B cell (primary cell): ENCODE measurements around the gene CDC45. TPM values are rescaled to one million over a fixed set of nuclear protein-coding genes. Genes with fewer than 3 reads are reported as not detected.

Source experiments
- ATAC-seq: fragments of 200-7000 bp; cut with Tn5 transposase; one replicate; pipeline ENCODE4 v1.10.0; 2021; ENCODE audit warnings: low read depth, mild to moderate bottlenecking, moderate number of reproducible peaks, moderate library complexity
- CTCF ChIA-PET: fragments of 350-600 bp; sonication (Branson Sonifier 250); formaldehyde crosslinking; loops from one replicate; lab custom pipeline; 2021; ENCODE audit warnings: antibody characterized with exemption, inconsistent platforms; lab: Charles Lee
- POLR2A ChIA-PET: fragments of 350-600 bp; sonication (Branson Sonifier 250); formaldehyde crosslinking; loops from one replicate; lab custom pipeline; 2021; ENCODE audit warnings: antibody characterized with exemption; lab: Charles Lee
- DNase-seq: peaks from one replicate; pipeline ENCODE4 v3.0.0; 2013
- H2AFZ ChIP-seq: 2 replicates; pipeline ENCODE4 v1.6.1; 2012; ENCODE audit warnings: mild to moderate bottlenecking, low read depth, low read length; ENCODE audit not compliant: insufficient read depth, poor library complexity, severe bottlenecking
- H3K27ac ChIP-seq, 2 donors: 1 replicate in 1 of 2; 2 replicates in 1 of 2; pipeline ENCODE4 v1.5.1; 2012 to 2013; ENCODE audit warnings: low read length in 2 of 2, mild to moderate bottlenecking in 2 of 2, moderate library complexity in 1 of 2
- H3K27me3 ChIP-seq, 4 experiments: fragments of 200-600 bp in 1 of 4; sonication (generic) in 1 of 4; replicated peaks in 1 of 4; 1 replicate in 2 of 4; 2 replicates in 2 of 4; pipeline versions ENCODE4 v1.6.1 to v1.7.0; 2013 to 2016; ENCODE audit warnings: low read length in 3 of 4, mild to moderate bottlenecking in 2 of 4, mixed read lengths in 1 of 4, moderate library complexity in 1 of 4; ENCODE audit not compliant: insufficient read depth in 4 of 4, control insufficient read depth in 3 of 4; ENCODE audit errors: control extremely low read depth in 1 of 4
- H3K36me3 ChIP-seq, 2 experiments: replicated peaks in 1 of 2; 1 replicate in 1 of 2; 2 replicates in 1 of 2; pipeline versions ENCODE4 v1.6.1 to v1.7.1; 2013; ENCODE audit warnings: low read length in 1 of 2; ENCODE audit not compliant: insufficient read depth in 2 of 2, control insufficient read depth in 1 of 2; ENCODE audit errors: control extremely low read depth in 1 of 2, extremely low read depth in 1 of 2
- H3K4me1 ChIP-seq, 2 donors: fragments of 200-600 bp in 1 of 2; sonication (generic) in 1 of 2; 1 replicate in 1 of 2; 2 replicates in 1 of 2; pipeline versions ENCODE4 v1.5.1 to v1.6.1; 2013 to 2017; ENCODE audit warnings: low read length in 2 of 2; ENCODE audit not compliant: control insufficient read depth in 2 of 2, insufficient read depth in 2 of 2
- H3K4me2 ChIP-seq: replicated peaks from 2 replicates; pipeline ENCODE3; 2012; ENCODE audit warnings: mild to moderate bottlenecking, low read depth, low read length; ENCODE audit not compliant: poor library complexity, severe bottlenecking
- H3K4me3 ChIP-seq, 5 experiments: fragments of 200-600 bp in 1 of 5; sonication (generic) in 1 of 5; 1 replicate in 3 of 5; 2 replicates in 2 of 5; pipeline versions ENCODE4 v1.5.1 to v1.7.0; 2011 to 2016; ENCODE audit warnings: low read length in 4 of 5, mild to moderate bottlenecking in 4 of 5, low read depth in 2 of 5, control low read depth in 1 of 5, moderate library complexity in 1 of 5; ENCODE audit not compliant: insufficient read depth in 1 of 5; ENCODE audit errors: control extremely low read depth in 1 of 5, extremely low read depth in 1 of 5
- H3K79me2 ChIP-seq: fragments of 200-600 bp; sonication (generic); one replicate; pipeline ENCODE4 v1.6.0; 2016; ENCODE audit warnings: low read length; ENCODE audit not compliant: control insufficient read depth, insufficient read depth
- H3K9ac ChIP-seq: fragments of 200-600 bp; sonication (generic); 2 replicates; pipeline ENCODE4 v1.6.1; 2017; ENCODE audit warnings: mild to moderate bottlenecking, low read length, moderate library complexity
- H3K9me3 ChIP-seq, 3 donors: one replicate each; pipeline versions ENCODE4 v1.6.1 to v1.7.1; 2013; ENCODE audit warnings: low read length in 2 of 3; ENCODE audit not compliant: control insufficient read depth in 2 of 3, insufficient read depth in 1 of 3; ENCODE audit errors: control extremely low read depth in 1 of 3
- H4K20me1 ChIP-seq: 2 replicates; pipeline ENCODE4 v1.6.0; 2012; ENCODE audit warnings: mild to moderate bottlenecking, low read length; ENCODE audit not compliant: insufficient read depth, control insufficient read depth, poor library complexity, severe bottlenecking
- H3K27ac Mint-ChIP-seq: one replicate; pipeline ENCODE4 v1.8.0; 2021; ENCODE audit warnings: mixed read lengths
- H3K27me3 Mint-ChIP-seq: one replicate; pipeline ENCODE4 v1.8.0; 2021; ENCODE audit warnings: mixed read lengths
- H3K4me1 Mint-ChIP-seq: one replicate; pipeline ENCODE4 v1.8.0; 2021; ENCODE audit warnings: mixed read lengths
- H3K4me3 Mint-ChIP-seq: one replicate; pipeline ENCODE4 v1.8.0; 2021; ENCODE audit warnings: mixed read lengths
- H3K9me3 Mint-ChIP-seq: one replicate; pipeline ENCODE4 v1.8.0; 2022; ENCODE audit warnings: mixed read lengths; ENCODE audit not compliant: insufficient read depth
- CTCF ChIP-seq: fragments of 200-600 bp; IDR thresholded peaks from one replicate; pipeline ENCODE4 v1.8.0; 2022; ENCODE audit warnings: antibody characterized with exemption, mild to moderate bottlenecking
- EZH2 ChIP-seq: IDR thresholded peaks from 2 replicates; pipeline ENCODE4 v1.6.1; 2012; ENCODE audit warnings: borderline replicate concordance, low read depth, mild to moderate bottlenecking, moderate library complexity, low read length; ENCODE audit not compliant: insufficient read depth, poor library complexity, severe bottlenecking
- WGBS: methylation state at CpG from one replicate; pipeline ENCODE4 v1.1.5; 2013; ENCODE audit warnings: missing lambda C conversion rate; ENCODE audit not compliant: insufficient coverage; 5-methylcytosine and 5-hydroxymethylcytosine counted together
- intact Hi-C: fragments of 100-400 bp; cut with micrococcal nuclease; formaldehyde crosslinking; loops from one replicate; pipeline ENCODE4 v1.10.0; 2022
- polyA plus RNA-seq: library from polyadenylated mRNA; depleted of rRNA; stranded (reverse); fragments of >200 nt; gene quantifications from 2 replicates; pipeline ENCODE4 v1.2.3, GENCODE V29; 2012
- total RNA-seq, 2 donors: library from RNA; stranded (reverse); fragments of 120-200 nt in 1 of 2; gene quantifications; 1 replicate in 1 of 2; 2 replicates in 1 of 2; pipeline versions ENCODE4 v1.2.3 to v1.2.4, GENCODE V29; 2013 to 2022

The CDC45 gene
- total and polyA plus RNA-seq, 2 donors (not counting 1 experiment from before 2014, with no cell fraction given): 0.49 to 1.4 TPM

- no peak overlapping the region for H3K4me3 Mint-ChIP-seq
Observed at GRCh38 chr22:19463491-19464469, 15.9 kb upstream of the CDC45 start.

More at GRCh38 chr22:19463491-19464469, 15.9 kb upstream of the CDC45 start:
- H3K79me2 ChIP-seq: no peaks in the 10 kb centered on the region
- intact Hi-C loops: no loop called here
- DNase-seq (no peak), ATAC-seq (no peak)
- ChIA-PET CTCF (interaction anchor here (0.8 to 0.9 kb wide), 2 partner anchors 166 to 478 kb away, joined by 3 to 6 read pairs; no protein-coding TSS in a partner anchor), POLR2A (no interaction called here)
- H3K27ac ChIP-seq: no peak overlapping the region
- no peak overlapping the region for H2AFZ ChIP-seq
- H3K27me3 Mint-ChIP-seq: no peaks in the 10 kb centered on the region
- 98% methylated on average over 5 of the region's 7 CpGs for WGBS
- no peak overlapping the region for H3K4me3 ChIP-seq
- no peaks in the 10 kb centered on the region for H3K9me3 ChIP-seq
- H3K36me3 ChIP-seq: peaks cover 3 to 53% of the 10 kb centered on the region in 2 experiments
- TF ChIP-seq CTCF: no peak
- no peak for TF ChIP-seq EZH2
- no peaks in the 10 kb centered on the region for H3K9me3 Mint-ChIP-seq
- H3K27ac Mint-ChIP-seq: no peak overlapping the region
- no peaks in the 10 kb centered on the region for H3K4me1 ChIP-seq
- H3K9ac ChIP-seq: no peak overlapping the region
- H3K27me3 ChIP-seq: no peaks in the 10 kb centered on the region
- H4K20me1 ChIP-seq: no peaks in the 10 kb centered on the region
- H3K4me1 Mint-ChIP-seq: no peaks in the 10 kb centered on the region
- no peak overlapping the region for H3K4me2 ChIP-seq
